Right cardiac atrium (tissue), 5 donors: ENCODE data around the gene ITPK1. TPM values are rescaled to one million over a fixed set of nuclear protein-coding genes. Genes with fewer than 3 reads are reported as not detected.
"Not testable (repeated sequence)": the region's sequence is repeated elsewhere in the genome, so short reads cannot be mapped to it uniquely, and the experiment has no call there.

Source experiments
- ATAC-seq, 2 donors: fragments of 200-7000 bp; cut with Tn5 transposase; one replicate each; pipeline versions ENCODE4 v1.8.0 to v1.9.1; 2020; ENCODE audit warnings: moderate library complexity in 2 of 2, mild to moderate bottlenecking in 1 of 2
- DNase-seq, 3 donors: peaks; one replicate each; pipeline ENCODE4 v3.0.0-alpha.2; 2020
- H3K27ac ChIP-seq: one replicate; pipeline ENCODE4 v1.5.1; 2013; ENCODE audit warnings: mild to moderate bottlenecking, low read length, control low read depth, moderate library complexity
- H3K27me3 ChIP-seq: one replicate; pipeline ENCODE4 v1.6.1; 2013; ENCODE audit not compliant: control insufficient read depth, insufficient read depth
- H3K4me1 ChIP-seq: one replicate; pipeline ENCODE4 v1.6.1; 2013; ENCODE audit warnings: low read length; ENCODE audit not compliant: control insufficient read depth, insufficient read depth
- H3K4me3 ChIP-seq: one replicate; pipeline ENCODE4 v1.5.1; 2013; ENCODE audit warnings: low read length, control low read depth
- H3K9me3 ChIP-seq: one replicate; pipeline ENCODE4 v1.6.1; 2013; ENCODE audit warnings: low read length; ENCODE audit not compliant: control insufficient read depth
- WGBS: extraction: QIAGEN DNeasy Blood & Tissue Kit; methylation state at CpG from one replicate; pipeline ENCODE4 v1.1.7; 2013; 5-methylcytosine and 5-hydroxymethylcytosine counted together
- intact Hi-C, 4 donors: fragments of 100-400 bp; cut with DNase I; formaldehyde crosslinking; loops; one replicate each; pipeline versions ENCODE4 v1.11.0 to v1.14.0; 2022 to 2023
- polyA plus RNA-seq: library from polyadenylated mRNA; stranded (reverse); fragments of 200-250 nt; gene quantifications from one replicate; pipeline ENCODE4 v1.2.3, GENCODE V29; 2013
- total RNA-seq, 4 donors: library from RNA; stranded (reverse); fragmentation: NEBNext Ultra II Directional; extraction: Animal tissue kit (Norgen Biotek cat#: 25700); gene quantifications; one replicate each; pipeline ENCODE4 v1.2.1, GENCODE V29; 2021
- donor health status: healthy with polysubstance abuse.
- donor health status: DM: no; HTN: yes; CAD: no.
- donor health status: DM: no; HTN: no; CAD: no.
- donor health status: DM: no; HTN: yes; CAD: no; lungs with severe emphysema.
- donor health status: DM: yes; HTN: yes; CAD: no.

The ITPK1 gene
- total and polyA plus RNA-seq, 5 donors: 78.2 to 135 (median 128) TPM

GRCh38 chr14:93072659-93073357 is 42.9 kb downstream of the ITPK1 start:
- H3K4me1 ChIP-seq: peaks cover 21% of the 10 kb centered on the region
- no peaks in the 10 kb centered on the region for H3K9me3 ChIP-seq
- no peak overlapping the region for H3K4me3 ChIP-seq
- 81% methylated on average over 12 of the region's 12 CpGs for WGBS
- ATAC-seq: no peak
- no peak overlapping the region for H3K27ac ChIP-seq
- intact Hi-C loops: no loop called here
- peak in 2 of 3 donors; percentile 41 to 49 for DNase-seq
- no peaks in the 10 kb centered on the region for H3K27me3 ChIP-seq

GRCh38 chr14:93068711-93069110 is 47.0 kb downstream of the ITPK1 start:
- intact Hi-C loops: no loop called here
- peak in 1 of 3 donors; percentile 60 for DNase-seq

GRCh38 chr14:93067088-93067487 is 48.6 kb downstream of the ITPK1 start:
- Histone ChIP-seq H3K27ac (no peak overlapping the region), H3K9me3 (no peaks in the 10 kb centered on the region), H3K4me1 (peaks cover 24% of the 10 kb centered on the region), H3K4me3 (no peak overlapping the region), H3K27me3 (no peaks in the 10 kb centered on the region)
- intact Hi-C loops: no loop called here
- no peak for ATAC-seq
- DNase-seq: peak in 1 of 3 donors; percentile 53
- 90% methylated on average over 5 of the region's 5 CpGs for WGBS

More at GRCh38 chr14:93068711-93069110, 47.0 kb downstream of the ITPK1 start:
- ATAC-seq: peak; percentile 28 to 43
- Histone ChIP-seq H3K9me3 (no peaks in the 10 kb centered on the region), H3K27me3 (no peaks in the 10 kb centered on the region), H3K27ac (peak overlapping the region; percentile 40), H3K4me3 (no peak overlapping the region), H3K4me1 (peaks cover 25% of the 10 kb centered on the region)
- WGBS: 67% methylated on average over 8 of the region's 8 CpGs

GRCh38 chr14:93065272-93065730 is 50.4 kb downstream of the ITPK1 start:
- DNase-seq (no peak), ATAC-seq (no peak)
- intact Hi-C loops: no loop called here
- Histone ChIP-seq H3K4me1 (peaks cover 29% of the 10 kb centered on the region), H3K27ac (no peak overlapping the region), H3K4me3 (no peak overlapping the region), H3K9me3 (no peaks in the 10 kb centered on the region), H3K27me3 (no peaks in the 10 kb centered on the region)
- 89% methylated on average over 2 of the region's 2 CpGs for WGBS

- Histone ChIP-seq H3K4me3 (no peak overlapping the region), H3K27ac (peak overlapping the region; percentile 49), H3K27me3 (no peaks in the 10 kb centered on the region), H3K9me3 (no peaks in the 10 kb centered on the region), H3K4me1 (peaks cover 30% of the 10 kb centered on the region)
- 51% methylated on average over 10 of the region's 10 CpGs for WGBS
- intact Hi-C loops: no loop called here
- ATAC-seq (peak; percentile 58 to 73), DNase-seq (peak in 2 of 3 donors; percentile 75 to 79)
Observed at GRCh38 chr14:93064411-93065271, 51.1 kb downstream of the ITPK1 start.

GRCh38 chr14:93063393-93063792 is 52.3 kb downstream of the ITPK1 start:
- intact Hi-C loops: no loop called here
- Histone ChIP-seq H3K27me3 (no peaks in the 10 kb centered on the region), H3K9me3 (no peaks in the 10 kb centered on the region), H3K27ac (peak overlapping the region; percentile 46), H3K4me1 (peaks cover 25% of the 10 kb centered on the region), H3K4me3 (no peak overlapping the region)
- 95% methylated on average over 5 of the region's 5 CpGs for WGBS
- DNase-seq (peak in 2 of 3 donors; percentile 4 to 46), ATAC-seq (no peak)

GRCh38 chr14:93062890-93063289 is 52.8 kb downstream of the ITPK1 start:
- H3K27ac ChIP-seq: no peak overlapping the region
- DNase-seq (peak in 2 of 3 donors; percentile 21 to 32), ATAC-seq (no peak)
- H3K4me3 ChIP-seq: no peak overlapping the region
- H3K9me3 ChIP-seq: no peaks in the 10 kb centered on the region
- H3K27me3 ChIP-seq: no peaks in the 10 kb centered on the region
- intact Hi-C loops: no loop called here
- 85% methylated on average over 10 of the region's 10 CpGs for WGBS
- H3K4me1 ChIP-seq: peaks cover 25% of the 10 kb centered on the region

- H3K4me1 ChIP-seq: peaks cover 25% of the 10 kb centered on the region
- H3K27me3 ChIP-seq, intact Hi-C loops, H3K27ac ChIP-seq, H3K4me3 ChIP-seq, H3K9me3 ChIP-seq, ATAC-seq: not testable (repeated sequence)
- peak in 1 of 3 donors; percentile 13 for DNase-seq
- WGBS: 85% methylated on average over 12 of the region's 12 CpGs
Observed at GRCh38 chr14:93062013-93062412, 53.7 kb downstream of the ITPK1 start.

GRCh38 chr14:93061380-93062012 is 54.2 kb downstream of the ITPK1 start:
- Histone ChIP-seq H3K27me3 (no peaks in the 10 kb centered on the region), H3K4me1 (peaks cover 25% of the 10 kb centered on the region), H3K4me3 (no peak overlapping the region), H3K27ac (no peak overlapping the region), H3K9me3 (no peaks in the 10 kb centered on the region)
- DNase-seq (peak in 2 of 3 donors; percentile 1 to 16), ATAC-seq (no peak)
- intact Hi-C loops: no loop called here
- WGBS: 70% methylated on average over 4 of the region's 4 CpGs

- H3K27me3 ChIP-seq: no peaks in the 10 kb centered on the region
- ATAC-seq (no peak), DNase-seq (peak in 1 of 3 donors; percentile 2)
- H3K9me3 ChIP-seq: no peaks in the 10 kb centered on the region
- peak overlapping the region; percentile 37 for H3K27ac ChIP-seq
- no peak overlapping the region for H3K4me3 ChIP-seq
- peaks cover 25% of the 10 kb centered on the region for H3K4me1 ChIP-seq
- intact Hi-C loops: no loop called here
- WGBS: 71% methylated on average over 1 of the region's 1 CpG
Observed at GRCh38 chr14:93060841-93061240, 54.9 kb downstream of the ITPK1 start.
